HFFc6 (cell line): ENCODE data around the gene TMEM126B. TPM values are rescaled to one million over a fixed set of nuclear protein-coding genes. Genes with fewer than 3 reads are reported as not detected.
A peak's percentile ranks its signal among the peaks of the same experiment; 100 is the strongest.

ENCODE experiments used
- DNase-seq: peaks from one replicate; pipeline ENCODE4 v3.0.0-alpha.2; 2018
- H3K27ac Mint-ChIP-seq: 2 replicates; pipeline ENCODE4 v1.8.0; 2020; ENCODE audit warnings: mild to moderate bottlenecking, mixed read lengths
- H3K27me3 Mint-ChIP-seq: 2 replicates; pipeline ENCODE4 v1.8.0; 2021; ENCODE audit warnings: mild to moderate bottlenecking, moderate library complexity, mixed read lengths; ENCODE audit not compliant: insufficient read depth
- H3K36me3 Mint-ChIP-seq: 2 replicates; pipeline ENCODE4 v1.8.0; 2021; ENCODE audit warnings: low read depth, mixed read lengths
- H3K4me1 Mint-ChIP-seq: 2 replicates; pipeline ENCODE4 v1.8.0; 2020; ENCODE audit warnings: low read depth, mixed read lengths
- H3K4me3 Mint-ChIP-seq: 2 replicates; pipeline ENCODE4 v1.8.0; 2020; ENCODE audit warnings: mild to moderate bottlenecking, moderate library complexity, mixed read lengths
- H3K9me3 Mint-ChIP-seq: 2 replicates; pipeline ENCODE4 v1.8.0; 2020; ENCODE audit warnings: mild to moderate bottlenecking, mixed read lengths
- total RNA-seq, 6 experiments: library from RNA; stranded (reverse); fragmentation: NEBNext Ultra II Directional; extraction: Animal tissue kit (Norgen Biotek cat#: 25700); gene quantifications; 2 replicates in 1 of 6; 3 replicates in 5 of 6; pipeline ENCODE4 v1.2.3, GENCODE V29; 2021
- TF ChIP-seq, protein P1 (sequence below): fragments of 200-600 bp; sonication (generic); IDR thresholded peaks from 2 replicates; pipeline ENCODE4 v1.5.0; 2021; ENCODE audit warnings: antibody characterized with exemption, mild to moderate bottlenecking

TMEM126B gene
- total RNA-seq, 6 experiments from 2014 or later = 44.0 to 50.5 (median 46.6) TPM

DNA sequence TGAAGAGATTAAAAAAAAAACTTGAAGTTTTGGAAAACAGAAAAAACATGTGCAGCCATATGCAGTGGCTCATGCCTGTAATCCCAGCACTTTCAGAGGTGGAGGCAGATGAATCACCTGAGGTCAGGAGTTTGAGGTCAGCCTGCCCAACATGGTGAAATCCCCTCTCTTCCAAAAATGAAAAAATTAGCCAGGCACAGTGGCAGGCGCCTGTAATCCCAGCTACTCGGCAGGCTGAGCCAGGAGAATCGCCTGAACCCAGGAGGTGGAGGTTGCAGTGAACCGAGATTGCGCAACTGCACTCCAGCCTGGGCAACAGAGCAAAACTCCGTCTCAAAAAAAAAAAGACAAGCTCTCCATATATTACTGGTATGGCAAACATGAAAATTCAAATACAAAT is 8.9 kb upstream of the TMEM126B start:
- no peaks in the 10 kb centered on the region for H3K9me3 Mint-ChIP-seq
- peaks cover 2% of the 10 kb centered on the region; the same call in 1 of the 2 replicates for H3K27me3 Mint-ChIP-seq
- TF ChIP-seq, protein P1, sequence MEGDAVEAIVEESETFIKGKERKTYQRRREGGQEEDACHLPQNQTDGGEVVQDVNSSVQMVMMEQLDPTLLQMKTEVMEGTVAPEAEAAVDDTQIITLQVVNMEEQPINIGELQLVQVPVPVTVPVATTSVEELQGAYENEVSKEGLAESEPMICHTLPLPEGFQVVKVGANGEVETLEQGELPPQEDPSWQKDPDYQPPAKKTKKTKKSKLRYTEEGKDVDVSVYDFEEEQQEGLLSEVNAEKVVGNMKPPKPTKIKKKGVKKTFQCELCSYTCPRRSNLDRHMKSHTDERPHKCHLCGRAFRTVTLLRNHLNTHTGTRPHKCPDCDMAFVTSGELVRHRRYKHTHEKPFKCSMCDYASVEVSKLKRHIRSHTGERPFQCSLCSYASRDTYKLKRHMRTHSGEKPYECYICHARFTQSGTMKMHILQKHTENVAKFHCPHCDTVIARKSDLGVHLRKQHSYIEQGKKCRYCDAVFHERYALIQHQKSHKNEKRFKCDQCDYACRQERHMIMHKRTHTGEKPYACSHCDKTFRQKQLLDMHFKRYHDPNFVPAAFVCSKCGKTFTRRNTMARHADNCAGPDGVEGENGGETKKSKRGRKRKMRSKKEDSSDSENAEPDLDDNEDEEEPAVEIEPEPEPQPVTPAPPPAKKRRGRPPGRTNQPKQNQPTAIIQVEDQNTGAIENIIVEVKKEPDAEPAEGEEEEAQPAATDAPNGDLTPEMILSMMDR = no peak
- no peak for DNase-seq
- H3K4me1 Mint-ChIP-seq = no peaks in the 10 kb centered on the region
- H3K27ac Mint-ChIP-seq = no peak overlapping the region
- no peaks in the 10 kb centered on the region for H3K36me3 Mint-ChIP-seq
- no peak overlapping the region for H3K4me3 Mint-ChIP-seq

DNA sequence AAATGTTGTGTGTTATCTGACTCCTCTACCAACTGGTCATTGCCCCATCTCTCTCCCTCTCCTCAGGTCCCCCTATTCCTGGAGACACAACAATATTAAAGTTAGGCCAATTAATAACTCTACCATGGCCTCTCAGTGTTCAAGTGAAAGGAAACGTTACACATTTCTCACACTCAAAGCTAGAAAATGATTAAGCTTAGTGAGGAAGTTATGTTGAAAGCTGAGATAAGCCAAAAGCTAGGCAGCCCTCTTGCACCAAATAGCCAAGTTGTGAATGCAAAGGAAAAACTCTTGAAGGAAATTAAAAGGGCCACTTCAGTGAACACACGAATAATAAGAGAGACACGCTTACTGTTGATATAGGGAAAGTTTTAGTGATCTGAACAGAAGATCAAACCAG is 8.1 kb upstream of the TMEM126B start:
- Mint-ChIP-seq H3K36me3 (no peaks in the 10 kb centered on the region), H3K4me1 (no peaks in the 10 kb centered on the region), H3K27me3 (peaks cover 4% of the 10 kb centered on the region), H3K27ac (no peak overlapping the region), H3K4me3 (no peak overlapping the region), H3K9me3 (no peaks in the 10 kb centered on the region)
- TF ChIP-seq, protein P1 = no peak
- DNase-seq = no peak

DNA sequence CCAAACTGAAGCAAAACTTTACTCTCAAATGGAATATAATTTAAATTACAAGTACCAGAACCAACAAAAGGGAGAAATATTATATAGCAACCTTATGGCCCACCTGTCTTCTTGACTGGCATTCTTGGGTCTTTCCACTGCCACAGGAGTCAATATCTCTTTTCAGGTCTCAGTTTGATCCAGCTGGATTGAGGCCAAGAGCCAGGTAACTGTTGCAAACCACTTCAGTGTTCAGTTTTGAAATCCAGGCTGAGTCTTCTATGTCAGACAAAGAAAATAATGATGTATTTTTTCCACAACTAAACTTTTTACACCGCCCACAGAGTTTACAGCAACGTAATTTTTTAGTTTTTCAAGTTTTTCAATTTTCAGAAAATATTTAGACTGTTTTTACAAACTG is 1.9 kb upstream of the TMEM126B start:
- TF ChIP-seq, protein P1 = no peak
- DNase-seq = no peak
- peaks cover 4% of the 10 kb centered on the region for H3K27me3 Mint-ChIP-seq
- H3K27ac Mint-ChIP-seq = peak overlapping the region; percentile 79; the same call in 1 of the 2 replicates
- peak overlapping the region; percentile 94 for H3K4me3 Mint-ChIP-seq
- no peaks in the 10 kb centered on the region for H3K9me3 Mint-ChIP-seq
- no peaks in the 10 kb centered on the region for H3K36me3 Mint-ChIP-seq
- H3K4me1 Mint-ChIP-seq = peaks cover 22% of the 10 kb centered on the region

- DNase-seq = peak; percentile 37
- H3K4me1 Mint-ChIP-seq = peaks cover 22% of the 10 kb centered on the region
- H3K27me3 Mint-ChIP-seq = peaks cover 3% of the 10 kb centered on the region
- H3K27ac Mint-ChIP-seq = peak within 1 kb of the TSS; percentile 79
- TF ChIP-seq, protein P1 = no peak
- H3K9me3 Mint-ChIP-seq = no peaks in the 10 kb centered on the region
- H3K36me3 Mint-ChIP-seq = no peaks in the 10 kb centered on the region
- H3K4me3 Mint-ChIP-seq = peak within 1 kb of the TSS; percentile 94
Observed at GRCh38 chr11:85627332-85627997, 928 bp upstream of the TMEM126B start, which contains the start of gene DLG2. Gene DLG2 (minus strand): TSS chr11:85627344.

GRCh38 chr11:85628771-85629341 is 463 bp downstream of the TMEM126B start:
- Mint-ChIP-seq H3K36me3 (no peaks in the 10 kb centered on the region), H3K27me3 (peaks cover 3% of the 10 kb centered on the region), H3K4me1 (peaks cover 22% of the 10 kb centered on the region), H3K27ac (peak overlapping the region; percentile 79), H3K9me3 (no peaks in the 10 kb centered on the region), H3K4me3 (peak overlapping the region; percentile 94)
- DNase-seq = no peak
- TF ChIP-seq, protein P1 = no peak
